Erythroblast (primary cell): ENCODE data around the gene TMEM161A.

Experiments
- GATA1 ChIP-seq: IDR thresholded peaks from 2 replicates; pipeline ENCODE4 v1.6.1; 2011; ENCODE audit warnings: low read depth, mild to moderate bottlenecking, control low read depth, low read length, moderate library complexity
- POLR2A ChIP-seq: IDR thresholded peaks from 2 replicates; pipeline ENCODE4 v1.6.1; 2011; ENCODE audit warnings: mild to moderate bottlenecking, low read length

DNA sequence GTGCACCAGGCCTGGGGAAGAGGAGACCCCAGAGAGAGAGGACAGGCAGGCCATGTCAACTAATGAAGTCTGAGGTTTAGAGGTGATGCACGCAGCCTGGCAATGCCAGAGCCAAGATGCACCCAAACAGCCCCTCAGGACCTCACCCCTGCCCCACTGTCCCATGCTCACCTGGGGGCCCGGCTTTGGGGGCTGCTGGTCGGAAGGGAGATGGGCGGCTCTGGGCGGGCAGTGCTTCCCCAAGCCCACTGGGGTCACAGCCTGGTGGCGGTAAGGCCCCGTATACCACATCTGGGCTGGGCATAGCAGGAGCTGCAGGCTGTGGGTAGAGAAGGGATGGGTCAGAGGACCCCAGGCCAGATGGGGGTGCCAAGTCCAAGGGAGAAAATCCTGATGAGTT is 8.6 kb upstream of the TMEM161A start:
- TF ChIP-seq POLR2A (no peak), GATA1 (no peak)
